CD4-positive, alpha-beta T cell (primary cell): ENCODE results near the gene GRN. TPM values are rescaled to one million over a fixed set of nuclear protein-coding genes. Genes with fewer than 3 reads are reported as not detected.

ENCODE experiments used
- ATAC-seq: fragments of 200-7000 bp; cut with Tn5 transposase; one replicate; pipeline ENCODE4 v1.10.0; 2022; ENCODE audit warnings: mild to moderate bottlenecking; ENCODE audit not compliant: poor library complexity
- CTCF ChIA-PET: fragments of 350-600 bp; sonication (Branson Sonifier 250); formaldehyde crosslinking; loops from one replicate; lab custom pipeline; 2021; ENCODE audit warnings: antibody characterized with exemption, inconsistent platforms; lab: Charles Lee
- POLR2A ChIA-PET: fragments of 350-600 bp; sonication (Branson Sonifier 250); formaldehyde crosslinking; loops from one replicate; lab custom pipeline; 2021; ENCODE audit warnings: antibody characterized with exemption, inconsistent platforms; lab: Charles Lee
- DNase-seq, 14 experiments: peaks; one replicate each; pipeline ENCODE4 v3.0.0-alpha.2; 2013 to 2020; ENCODE audit warnings: mixed read lengths in 2 of 14
- H3K27ac ChIP-seq, 2 donors: one replicate each; pipeline versions ENCODE4 v1.5.1 to v1.7.0; 2013; ENCODE audit warnings: low read length in 2 of 2, low read depth in 1 of 2, mild to moderate bottlenecking in 1 of 2
- H3K27me3 ChIP-seq, 2 experiments: 1 replicate in 1 of 2; 2 replicates in 1 of 2; pipeline versions ENCODE4 v1.6.1 to v1.7.0; 2013; ENCODE audit warnings: low read length in 2 of 2, control low read depth in 1 of 2, mild to moderate bottlenecking in 1 of 2, moderate library complexity in 1 of 2; ENCODE audit not compliant: insufficient read depth in 2 of 2, control insufficient read depth in 1 of 2
- H3K36me3 ChIP-seq: one replicate; pipeline ENCODE4 v1.6.1; 2013; ENCODE audit warnings: low read length, control low read depth; ENCODE audit not compliant: insufficient read depth
- H3K4me1 ChIP-seq: one replicate; pipeline ENCODE4 v1.6.1; 2013; ENCODE audit warnings: low read length, control low read depth; ENCODE audit not compliant: insufficient read depth
- H3K4me3 ChIP-seq: one replicate; pipeline ENCODE4 v1.5.1; 2013; ENCODE audit warnings: mild to moderate bottlenecking, low read length, moderate library complexity
- H3K9me3 ChIP-seq, 2 experiments: 1 replicate in 1 of 2; 2 replicates in 1 of 2; pipeline versions ENCODE4 v1.6.1 to v1.7.0; 2013; ENCODE audit warnings: low read length in 2 of 2, mild to moderate bottlenecking in 2 of 2, control low read depth in 1 of 2, moderate library complexity in 1 of 2; ENCODE audit not compliant: control insufficient read depth in 1 of 2, insufficient read depth in 1 of 2
- H3K27ac Mint-ChIP-seq: one replicate; pipeline ENCODE4 v1.8.0; 2020; ENCODE audit warnings: mixed read lengths
- H3K27me3 Mint-ChIP-seq: one replicate; pipeline ENCODE4 v1.8.0; 2021; ENCODE audit warnings: mixed read lengths
- H3K36me3 Mint-ChIP-seq: one replicate; pipeline ENCODE4 v1.8.0; 2021; ENCODE audit warnings: low read depth, mixed read lengths
- H3K4me1 Mint-ChIP-seq: one replicate; pipeline ENCODE4 v1.8.0; 2021; ENCODE audit warnings: low read depth, mixed read lengths
- H3K4me3 Mint-ChIP-seq: one replicate; pipeline ENCODE4 v1.8.0; 2020; ENCODE audit warnings: mild to moderate bottlenecking, mixed read lengths
- H3K9me3 Mint-ChIP-seq: one replicate; pipeline ENCODE4 v1.8.0; 2020; ENCODE audit warnings: mixed read lengths
- CTCF ChIP-seq: fragments of 200-600 bp; IDR thresholded peaks from one replicate; pipeline ENCODE4 v1.8.0; 2022; ENCODE audit warnings: antibody characterized with exemption, mild to moderate bottlenecking
- intact Hi-C, 2 experiments: fragments of 100-400 bp; cut with DNase I in 1 of 2; cut with micrococcal nuclease in 1 of 2; formaldehyde crosslinking; loops; one replicate each; pipeline versions ENCODE4 v1.15.1 to v1.9.0; 2023 to 2025; cut with DNase I, micrococcal nuclease
- total RNA-seq, 174 experiments: library from RNA in 2 of 174; stranded (reverse) in 2 of 174; gene quantifications; one replicate each; pipeline ENCODE4 v1.2.3 and lab custom pipeline; 2021 to 2026

Gene GRN
- total RNA-seq, 2 experiments from 2014 or later, result 15.3 to 16.1 TPM

DNA sequence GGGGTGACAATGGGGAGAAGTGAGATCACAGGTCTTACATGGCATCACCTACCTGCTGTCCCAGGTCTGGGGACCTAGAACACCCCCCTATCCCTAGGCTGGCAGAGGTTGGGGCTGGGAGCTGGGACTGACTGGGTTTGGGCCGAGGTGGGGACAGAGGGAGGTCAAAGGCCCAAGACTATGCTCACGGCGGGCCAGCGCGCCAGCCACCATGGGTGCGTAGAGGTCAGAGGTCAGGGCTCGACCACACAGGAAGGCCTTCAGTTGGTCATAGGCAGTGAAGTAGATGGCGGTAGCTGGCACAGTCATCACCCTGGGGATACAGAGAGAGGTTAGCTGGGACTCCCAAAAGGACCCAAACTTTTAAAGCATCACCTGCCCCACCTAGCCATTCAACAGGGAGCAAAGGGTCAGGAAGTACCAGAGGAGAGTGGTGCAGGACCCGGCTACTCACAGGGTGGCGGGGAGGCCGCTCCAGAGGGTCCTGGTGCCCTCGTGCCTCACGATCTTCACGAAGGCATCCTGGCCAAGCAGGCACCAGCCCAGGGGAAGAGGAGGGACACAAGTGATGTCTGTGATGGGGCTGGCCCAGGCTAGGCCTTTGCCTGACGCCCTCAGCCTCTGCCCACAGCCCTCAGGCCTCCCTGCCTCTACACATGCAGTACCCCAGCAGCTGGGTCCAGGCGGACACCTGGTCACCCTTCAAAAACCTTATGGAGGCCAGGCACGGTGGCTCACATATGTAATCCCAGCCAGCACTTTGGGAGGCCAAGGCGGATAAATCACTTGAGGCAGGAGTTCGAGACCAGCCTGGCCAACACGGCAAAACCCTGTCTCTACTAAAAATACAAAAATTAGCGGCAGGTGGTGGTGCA lies 23.6 kb upstream of the GRN start:
- TF ChIP-seq CTCF, result no peak
- peaks cover 5 to 8% of the 10 kb centered on the region in 2 experiments for H3K27me3 ChIP-seq
- Mint-ChIP-seq H3K9me3 (no peaks in the 10 kb centered on the region), H3K4me1 (peaks cover 21% of the 10 kb centered on the region), H3K27me3 (peaks cover 13% of the 10 kb centered on the region), H3K27ac (no peak overlapping the region), H3K36me3 (peaks cover 38% of the 10 kb centered on the region), H3K4me3 (peak overlapping the region; percentile 66)
- H3K4me3 ChIP-seq, result no peak overlapping the region
- peak in 1 of 14 experiments; percentile 14 for DNase-seq
- intact Hi-C loops, result loop anchor here in 1 of 2 experiments (10.0 kb wide), 1 partner anchor 197 kb away; the partner anchor contains the start of gene HDAC5
- H3K27ac ChIP-seq, result no peak overlapping the region
- POLR2A ChIA-PET, result interaction anchor here (1.6 kb wide), 1 partner anchor 101 kb away, joined by 12 read pairs; the partner anchor contains the start of gene UBTF
- CTCF ChIA-PET, result no interaction called here
- H3K9me3 ChIP-seq, result peaks cover 0 to 4% of the 10 kb centered on the region in 2 experiments
- H3K36me3 ChIP-seq, result peaks cover 31% of the 10 kb centered on the region
- ATAC-seq, result no peak
- peaks cover 38% of the 10 kb centered on the region for H3K4me1 ChIP-seq

- peaks cover under 1% of the 10 kb centered on the region in 2 experiments for H3K27me3 ChIP-seq
- Mint-ChIP-seq H3K4me3 (peak overlapping the region; percentile 66), H3K4me1 (peaks cover 23% of the 10 kb centered on the region), H3K36me3 (peaks cover 38% of the 10 kb centered on the region), H3K9me3 (no peaks in the 10 kb centered on the region), H3K27me3 (peaks cover 4% of the 10 kb centered on the region), H3K27ac (peak overlapping the region; percentile 17)
- H3K4me3 ChIP-seq, result no peak overlapping the region
- DNase-seq (peak in 1 of 14 experiments; percentile 17), ATAC-seq (no peak)
- POLR2A ChIA-PET, result no interaction called here
- no peak overlapping the region for H3K27ac ChIP-seq
- CTCF ChIA-PET, result no interaction called here
- peaks cover 44% of the 10 kb centered on the region for H3K4me1 ChIP-seq
- H3K36me3 ChIP-seq, result peaks cover 31% of the 10 kb centered on the region
- no peaks in the 10 kb centered on the region for H3K9me3 ChIP-seq
- TF ChIP-seq CTCF, result no peak
- intact Hi-C loops, result loop anchor here in 1 of 2 experiments (10.0 kb wide), 1 partner anchor 198 kb away; the partner anchor contains the start of gene HDAC5
These were observed 22.7 kb upstream of the GRN start for GRCh38 chr17:44322236-44322895.

DNA sequence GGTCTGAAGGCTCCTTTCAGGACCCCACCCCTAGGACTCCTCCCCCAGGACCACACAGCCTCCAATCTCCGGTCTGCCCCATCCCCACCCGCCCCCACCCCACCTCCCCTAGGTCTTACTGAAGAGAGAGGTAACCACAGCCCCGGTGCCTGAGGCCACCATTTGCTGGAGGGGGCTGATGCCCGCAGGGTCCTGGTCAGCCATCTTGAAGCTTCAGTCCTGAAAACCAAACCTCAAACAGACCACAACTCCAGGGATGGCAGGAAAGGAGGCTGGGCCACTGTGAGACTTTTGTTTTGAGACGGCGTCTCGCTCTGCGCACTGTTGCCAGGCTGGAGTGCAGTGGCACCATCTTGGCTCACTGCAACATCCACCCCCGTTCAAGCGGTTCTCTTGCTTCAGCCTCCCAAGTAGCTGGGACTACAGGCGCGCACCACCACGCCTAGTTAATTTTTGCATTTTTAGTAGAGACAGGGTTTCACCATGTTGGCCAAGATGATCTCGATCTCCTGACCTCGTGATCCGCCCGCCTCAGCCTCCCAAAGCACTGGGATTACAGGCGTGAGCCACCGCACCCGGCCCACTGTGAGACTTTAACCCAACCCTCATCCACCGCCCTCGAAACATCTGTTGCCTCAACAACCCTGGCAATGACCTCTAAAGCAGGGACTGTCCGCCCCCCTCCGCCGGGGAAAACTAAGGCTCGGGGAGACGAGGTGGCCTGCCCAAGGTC lies 21.6 kb upstream of the GRN start:
- Mint-ChIP-seq H3K36me3 (peaks cover 32% of the 10 kb centered on the region), H3K27ac (peak overlapping the region; percentile 33), H3K27me3 (no peaks in the 10 kb centered on the region), H3K9me3 (no peaks in the 10 kb centered on the region), H3K4me1 (peaks cover 27% of the 10 kb centered on the region), H3K4me3 (peak overlapping the region; percentile 85)
- H3K9me3 ChIP-seq, result no peaks in the 10 kb centered on the region
- ChIA-PET POLR2A (interaction anchor here (1.4 to 4.4 kb wide), 4 partner anchors 22 to 137 kb away, joined by 8 to 157 read pairs (median 39); partner anchors contain the start of genes GRN, TMUB2 and UBTF), CTCF (interaction anchor here (1.6 to 2.1 kb wide), 2 partner anchors 105 to 113 kb away, joined by 4 to 10 read pairs; no protein-coding TSS in a partner anchor)
- H3K4me1 ChIP-seq, result peaks cover 44% of the 10 kb centered on the region
- H3K36me3 ChIP-seq, result peaks cover 31% of the 10 kb centered on the region
- no peak for ATAC-seq
- intact Hi-C loops, result loop anchor here (1.0 to 10.0 kb wide), 5 partner anchors 15 to 199 kb away; partner anchors contain the start of genes HDAC5 (in 1 of the 2), HROB (in 1 of the 2) and RUNDC3A (in 1 of the 2)
- DNase-seq, result peak in 1 of 14 experiments; percentile 23
- H3K4me3 ChIP-seq, result peak overlapping the region; percentile 85
- H3K27ac ChIP-seq, result no peak overlapping the region
- no peaks in the 10 kb centered on the region for H3K27me3 ChIP-seq
- TF ChIP-seq CTCF, result no peak
